Posterior cingulate gyrus (tissue), 11 donors: ENCODE data around the gene MRFAP1L1.
A peak's percentile ranks its signal among the peaks of the same experiment; 100 is the strongest.

Source experiments
- DNase-seq, 10 donors: peaks; one replicate each; pipeline versions ENCODE4 v3.0.0 to v3.0.0-alpha.2; 2020 to 2021; ENCODE audit warnings: mixed read lengths in 3 of 10
- intact Hi-C: fragments of 100-400 bp; cut with DNase I; formaldehyde crosslinking; loops from one replicate; pipeline ENCODE4 v1.15.1; 2023

The MRFAP1L1 gene

DNA sequence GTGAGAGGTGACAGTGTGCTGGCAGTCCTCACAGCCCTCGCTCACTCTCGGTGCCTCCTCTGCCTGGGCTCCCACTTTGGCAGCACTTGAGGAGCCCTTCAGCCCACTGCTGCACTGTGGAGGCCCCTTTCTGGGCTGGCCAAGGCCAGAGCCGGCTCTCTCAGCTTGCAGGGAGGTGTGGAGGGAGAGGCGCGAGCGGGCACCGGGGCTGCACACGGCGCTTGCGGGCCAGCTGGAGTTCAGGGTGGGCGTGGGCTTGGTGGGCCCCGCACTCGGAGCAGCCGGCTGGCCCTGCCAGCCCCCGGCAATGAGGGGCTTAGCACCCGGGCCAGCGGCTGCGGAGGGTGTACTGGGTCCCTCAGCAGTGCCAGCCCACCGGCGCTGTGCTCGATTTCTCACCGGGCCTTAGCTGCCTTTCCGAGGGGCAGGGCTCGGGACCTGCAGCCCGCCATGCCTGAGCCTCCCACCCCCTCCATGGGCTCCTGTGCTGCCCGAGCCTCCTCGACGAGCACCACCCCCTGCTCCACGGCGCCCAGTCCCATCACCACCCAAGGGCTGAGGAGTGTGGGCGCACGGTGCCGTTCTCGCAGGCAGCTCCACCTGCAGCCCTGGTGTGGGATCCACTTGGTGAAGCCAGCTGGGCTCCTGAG is 37.0 kb downstream of the MRFAP1L1 start:
- peak in 2 of 10 donors; percentile 64 to 80 for DNase-seq
- intact Hi-C loops = loop anchor here (2.0 kb wide), 1 partner anchor 32 kb away; the partner anchor contains the start of gene MRFAP1

DNA sequence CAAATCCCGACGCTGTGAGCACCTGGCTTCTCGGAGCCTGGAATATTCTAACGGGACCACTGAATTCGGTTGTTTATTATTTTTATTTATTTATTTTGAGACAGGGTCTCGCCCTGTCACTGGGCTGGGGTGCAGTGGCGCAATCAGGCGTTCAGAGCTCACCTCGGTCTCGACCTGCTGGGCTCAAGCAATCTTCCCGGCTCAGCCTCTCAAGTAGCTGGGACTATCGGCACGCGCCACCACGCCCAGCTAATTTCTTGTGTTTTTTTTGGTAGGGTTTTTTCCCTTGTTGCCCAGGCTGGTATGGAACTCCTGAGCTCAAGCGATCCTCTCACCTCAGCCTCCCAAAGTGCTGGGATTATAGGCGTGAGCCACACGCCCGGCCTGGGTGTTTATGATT is 37.5 kb downstream of the MRFAP1L1 start:
- intact Hi-C loops = loop anchor here (2.0 kb wide), 1 partner anchor 31 kb away; the partner anchor contains the start of gene MRFAP1
- DNase-seq = peak in 1 of 10 donors; percentile 57

DNA sequence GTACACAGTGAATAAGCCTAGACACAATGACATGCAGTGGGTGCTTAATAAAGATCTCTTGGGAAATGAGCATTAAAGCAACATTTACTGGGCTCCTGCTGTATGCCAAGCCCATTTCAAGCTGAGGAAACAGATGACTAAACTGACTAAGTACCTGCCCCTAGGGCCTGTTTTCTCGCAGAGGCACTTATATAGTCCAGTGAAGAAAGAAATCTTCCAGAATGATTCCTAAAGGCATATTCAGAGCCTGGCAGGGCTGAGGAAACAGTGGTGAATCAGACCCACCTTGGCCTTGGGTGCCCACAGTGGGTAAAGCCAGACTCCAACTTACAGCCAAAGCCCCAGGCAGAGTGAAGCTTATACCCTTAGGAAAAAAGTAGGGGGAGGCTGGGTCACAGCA is 38.0 kb downstream of the MRFAP1L1 start:
- intact Hi-C loops = loop anchor here (2.0 kb wide), 1 partner anchor 31 kb away; the partner anchor contains the start of gene MRFAP1
- no peak for DNase-seq

DNA sequence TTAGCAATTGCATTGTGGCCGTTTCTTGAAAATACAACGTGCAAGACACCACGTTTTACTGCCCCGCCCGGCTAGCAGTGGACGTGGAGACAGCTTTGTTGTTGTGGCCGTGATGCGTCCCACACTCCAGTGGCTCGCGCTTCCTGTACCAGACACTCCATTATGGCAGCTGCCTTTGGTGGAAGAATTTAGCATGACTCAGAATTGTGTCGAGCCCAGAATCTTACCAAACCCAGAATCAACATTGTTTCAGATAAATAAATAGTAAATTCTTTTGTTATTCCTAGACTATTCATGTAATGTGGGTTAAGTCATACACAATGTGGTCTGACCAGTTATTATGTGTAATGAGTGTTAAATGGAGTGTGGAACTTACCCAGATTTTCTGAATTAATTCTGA is 41.3 kb downstream of the MRFAP1L1 start:
- intact Hi-C loops = no loop called here
- no peak for DNase-seq

DNA sequence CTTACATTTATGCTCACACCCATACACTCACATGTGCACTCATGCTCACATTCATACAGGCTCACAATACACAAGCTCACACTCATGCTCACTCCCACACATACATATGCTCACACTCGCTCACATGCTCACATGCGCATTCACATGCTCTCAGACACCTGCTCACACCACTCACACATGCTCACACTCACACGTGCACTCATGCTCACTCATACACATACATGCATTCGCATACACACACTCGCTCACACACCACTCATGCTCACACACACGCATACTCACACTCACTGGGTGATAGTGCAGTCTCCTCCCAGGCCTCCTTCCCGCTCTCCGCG is 44.4 kb downstream of the MRFAP1L1 start:
- no peak for DNase-seq
- intact Hi-C loops = no loop called here

DNA sequence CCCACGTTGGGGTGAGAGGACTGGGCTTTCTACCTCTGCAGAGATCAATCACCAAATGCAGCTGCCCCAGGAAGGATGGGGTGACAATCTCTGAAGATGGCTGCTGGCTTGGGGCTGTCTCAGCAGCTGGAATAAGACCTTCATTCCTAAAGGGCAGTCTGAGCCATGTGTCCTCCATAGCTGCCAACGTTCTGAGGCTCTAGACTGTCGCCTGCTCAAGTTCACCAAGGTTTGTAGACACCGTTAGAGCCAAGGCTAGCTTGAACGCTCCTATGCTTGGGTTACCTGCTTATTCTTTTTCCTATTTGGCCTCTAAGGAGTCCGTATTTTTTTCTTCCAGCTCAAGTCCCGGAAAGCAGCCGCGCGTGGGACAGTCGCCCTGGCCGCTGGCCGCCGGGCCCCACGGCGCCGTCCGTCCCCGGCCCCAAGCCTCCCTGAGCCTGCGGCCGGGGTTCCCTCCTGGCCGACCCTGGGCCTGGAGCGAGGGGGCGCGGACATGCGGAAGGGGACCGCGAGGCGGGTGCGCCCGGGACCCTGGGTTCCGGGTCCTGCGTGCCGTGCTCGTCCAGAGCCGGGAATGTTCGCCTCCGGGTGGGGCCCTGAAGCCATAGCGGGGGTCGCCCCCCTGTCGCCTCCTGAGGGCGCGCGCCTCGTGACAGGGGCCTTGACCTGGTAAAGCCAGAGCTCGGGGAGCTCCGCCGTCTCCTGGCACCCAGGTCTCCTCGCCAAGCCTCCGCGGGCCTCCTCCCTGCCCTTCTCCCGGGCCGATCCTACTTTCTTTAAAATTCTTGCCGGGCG is 45.9 kb downstream of the MRFAP1L1 start:
- intact Hi-C loops = no loop called here
- peak in 1 of 10 donors; percentile 90 for DNase-seq

DNA sequence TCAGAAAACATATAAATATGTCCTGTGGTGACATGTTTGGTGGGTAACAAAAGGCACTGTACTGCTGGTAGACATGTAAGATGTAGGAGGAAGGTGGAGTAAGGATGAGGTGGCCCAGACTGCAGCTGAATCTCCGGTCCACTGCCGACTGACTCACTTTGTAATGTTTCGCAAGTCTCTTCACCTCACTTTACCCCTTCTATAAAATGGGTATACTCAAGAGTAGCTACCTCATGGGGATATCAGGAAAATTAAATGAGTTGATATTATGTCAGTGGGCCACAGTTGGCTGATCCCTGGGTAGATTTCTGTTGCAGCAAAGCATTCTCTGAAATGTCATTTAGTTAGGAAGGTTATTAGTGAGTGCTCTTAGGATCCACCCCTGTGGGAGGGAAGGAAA is 47.1 kb downstream of the MRFAP1L1 start:
- intact Hi-C loops = no loop called here
- no peak for DNase-seq

DNA sequence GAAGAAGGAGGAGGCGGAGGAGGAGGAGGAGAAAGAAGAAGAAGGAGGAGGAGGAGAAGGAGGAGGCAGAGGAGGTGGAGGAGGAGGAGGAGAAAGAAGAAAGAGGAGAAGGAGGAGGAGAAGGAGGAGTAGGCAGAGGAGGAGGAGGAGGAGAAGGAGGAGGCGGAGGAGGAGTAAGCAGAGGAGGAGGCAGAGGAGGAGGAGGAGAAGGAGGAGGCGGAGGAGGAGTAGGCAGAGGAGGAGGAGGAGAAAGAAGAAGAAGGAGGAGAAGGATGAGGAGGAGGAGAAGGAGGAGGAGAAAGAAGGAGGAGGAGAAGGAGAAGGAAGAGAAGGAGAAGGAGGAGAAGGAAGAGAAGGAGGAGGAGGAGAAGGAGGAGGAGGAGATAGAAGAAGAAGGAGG is 49.2 kb downstream of the MRFAP1L1 start:
- DNase-seq = no peak
- intact Hi-C loops = no loop called here

DNA sequence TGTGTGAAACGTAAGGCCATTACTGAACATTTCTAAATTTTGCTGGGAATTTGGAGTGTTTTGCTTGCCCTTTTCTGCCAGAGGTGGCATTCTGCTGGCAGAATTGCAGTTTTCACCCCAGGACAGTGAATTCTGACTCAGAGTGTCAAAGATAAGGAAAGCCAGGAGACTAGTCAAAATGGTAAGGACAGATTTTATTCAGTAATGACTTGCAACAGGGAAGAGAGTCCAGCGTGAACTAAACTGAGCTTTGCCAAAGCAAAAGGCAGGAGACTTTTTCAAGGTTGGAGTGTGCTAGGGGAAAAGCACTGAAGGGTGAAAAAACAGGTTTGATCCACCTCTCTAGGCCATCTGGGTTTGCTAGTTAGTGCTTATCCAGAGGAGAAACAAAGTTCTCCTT is 49.8 kb downstream of the MRFAP1L1 start:
- DNase-seq = no peak
- intact Hi-C loops = no loop called here

DNA sequence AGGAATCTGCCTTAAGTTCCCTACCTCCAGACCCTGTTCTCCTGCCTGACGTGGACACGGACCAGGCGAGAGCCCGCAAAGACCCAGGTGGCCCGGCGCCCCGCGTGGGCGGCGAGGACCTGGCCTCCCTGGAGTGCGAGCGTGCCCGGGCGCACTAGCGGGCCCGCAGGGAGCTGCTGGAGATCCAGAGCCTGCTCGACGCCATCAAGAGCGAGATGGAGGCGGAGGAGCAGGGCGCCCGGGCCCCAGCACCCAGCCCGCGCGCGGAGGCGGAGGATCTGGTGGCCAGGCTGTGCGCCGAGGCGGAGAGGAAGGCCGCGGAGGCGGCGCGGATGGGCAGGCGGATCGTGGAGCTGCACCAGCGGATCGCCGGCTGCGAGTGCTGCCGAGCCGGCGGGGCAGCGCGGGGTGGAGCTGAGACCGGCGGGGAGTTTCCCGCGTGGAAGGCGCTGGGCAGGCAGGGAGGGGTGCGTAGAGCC is 51.0 kb downstream of the MRFAP1L1 start:
- intact Hi-C loops = no loop called here
- peak in 8 of 10 donors; percentile 37 to 95 (median 58) for DNase-seq

DNA sequence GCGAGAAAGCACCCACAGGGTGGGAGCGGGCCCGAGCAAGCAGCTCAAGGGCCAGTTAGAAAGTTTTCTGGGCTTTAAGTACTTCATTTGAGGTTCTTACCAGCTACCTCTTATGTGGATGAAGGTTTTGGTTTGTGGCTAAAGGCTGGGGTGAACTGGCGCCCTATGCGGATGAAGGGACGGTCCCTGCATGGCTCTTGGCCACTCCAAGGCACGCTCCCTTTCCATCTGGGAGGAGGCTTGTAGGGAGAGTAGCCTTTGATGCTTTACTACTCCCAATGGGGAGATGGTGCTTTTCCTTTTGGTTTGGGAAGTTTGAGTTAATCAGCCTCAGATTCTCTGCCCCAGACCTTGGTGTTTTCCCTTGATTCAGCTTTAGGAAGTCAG is 51.5 kb downstream of the MRFAP1L1 start:
- intact Hi-C loops = no loop called here
- DNase-seq = no peak
